Endothelial cell of umbilical vein (primary cell): ENCODE data around the gene ZC3H15.
"Not testable (repeated sequence)": the region's sequence is repeated elsewhere in the genome, so short reads cannot be mapped to it uniquely, and the experiment has no call there.

Experiments used
- EZH2 ChIP-seq: IDR thresholded peaks from 2 replicates; pipeline ENCODE4 v1.6.1; 2012; ENCODE audit warnings: borderline replicate concordance, low read depth, mild to moderate bottlenecking, moderate library complexity, low read length, inconsistent platforms; ENCODE audit not compliant: severe bottlenecking
- POLR2AphosphoS5 ChIP-seq: IDR thresholded peaks from 2 replicates; pipeline ENCODE4 v1.6.1; 2012; ENCODE audit warnings: low read depth, mild to moderate bottlenecking, control low read depth, low read length, moderate library complexity; ENCODE audit not compliant: insufficient read depth
- TF ChIP-seq, protein P1 (sequence below): IDR thresholded peaks from 2 replicates; pipeline ENCODE4 v1.6.1; 2011; ENCODE audit not compliant: insufficient read depth, insufficient read length

GRCh38 chr2:186521570-186522153 lies 35.6 kb downstream of the ZC3H15 start:
- not testable (repeated sequence) for TF ChIP-seq POLR2AphosphoS5, EZH2
- TF ChIP-seq, protein P1, sequence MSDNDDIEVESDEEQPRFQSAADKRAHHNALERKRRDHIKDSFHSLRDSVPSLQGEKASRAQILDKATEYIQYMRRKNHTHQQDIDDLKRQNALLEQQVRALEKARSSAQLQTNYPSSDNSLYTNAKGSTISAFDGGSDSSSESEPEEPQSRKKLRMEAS = not testable (repeated sequence)
